Caco-2 (cell line): Measurements from ENCODE around the gene USF2. TPM values are rescaled to one million over a fixed set of nuclear protein-coding genes. Genes with fewer than 3 reads are reported as not detected.

Source experiments
- Bru-seq: library from RNA; stranded (reverse); fragments of 400-500 nt; gene quantifications from one replicate; lab custom pipeline; 2021; lab: Mats Ljungman, UMichigan
- BruChase-seq, 2 experiments: library from RNA; stranded (reverse); fragments of 400-500 nt; gene quantifications; one replicate each; lab custom pipeline; 2021; lab: Mats Ljungman, UMichigan
- BruUV-seq: library from RNA; stranded (reverse); fragments of 400-500 nt; replicated peaks from 2 replicates; lab custom pipeline; 2021; lab: Mats Ljungman, UMichigan
- CTCF ChIA-PET: fragments of 300-600 bp; sonication (Branson Sonifier 250); formaldehyde crosslinking; loops from one replicate; lab custom pipeline; 2022; ENCODE audit warnings: antibody characterized with exemption; lab: Charles Lee
- POLR2A ChIA-PET: fragments of 300-600 bp; sonication (Branson Sonifier 250); formaldehyde crosslinking; loops from one replicate; lab custom pipeline; 2022; ENCODE audit warnings: antibody characterized with exemption; lab: Charles Lee
- DNase-seq, 2 experiments: peaks; one replicate each; pipeline versions ENCODE4 v3.0.0 to v3.0.0-alpha.2; 2020 to 2022
- H3K27me3 ChIP-seq: replicated peaks from 2 replicates; pipeline ENCODE4 v1.6.0; 2011; ENCODE audit warnings: low read length; ENCODE audit not compliant: control insufficient read depth, insufficient read depth
- H3K36me3 ChIP-seq: 2 replicates; pipeline ENCODE4 v1.5.1; 2011; ENCODE audit warnings: low read length; ENCODE audit not compliant: control insufficient read depth, insufficient read depth
- H3K4me1 ChIP-seq: fragments of 250-450 bp; sonication (Bioruptor Pico); 2 replicates; pipeline ENCODE4 v1.5.1; 2020; ENCODE audit warnings: mild to moderate bottlenecking
- H3K4me3 ChIP-seq: 2 replicates; pipeline ENCODE4 v1.5.1; 2011; ENCODE audit warnings: low read depth, mild to moderate bottlenecking, control low read depth, low read length
- H3K9me3 ChIP-seq: fragments of 250-450 bp; sonication (Bioruptor Pico); 2 replicates; pipeline ENCODE4 v1.5.1; 2020; ENCODE audit warnings: mild to moderate bottlenecking, moderate library complexity
- H3K27ac Mint-ChIP-seq: one replicate; pipeline ENCODE4 v1.8.0; 2022; ENCODE audit warnings: mixed read lengths; ENCODE audit not compliant: unreplicated experiment
- H3K27me3 Mint-ChIP-seq: one replicate; pipeline ENCODE4 v1.8.0; 2022; ENCODE audit warnings: mixed read lengths; ENCODE audit not compliant: insufficient read depth, unreplicated experiment
- H3K36me3 Mint-ChIP-seq: one replicate; pipeline ENCODE4 v1.8.0; 2022; ENCODE audit warnings: mild to moderate bottlenecking, mixed read lengths; ENCODE audit not compliant: insufficient read depth, unreplicated experiment
- H3K4me1 Mint-ChIP-seq: one replicate; pipeline ENCODE4 v1.8.0; 2022; ENCODE audit warnings: low read depth, mixed read lengths; ENCODE audit not compliant: unreplicated experiment
- H3K4me3 Mint-ChIP-seq: one replicate; pipeline ENCODE4 v1.8.0; 2022; ENCODE audit warnings: mild to moderate bottlenecking, moderate library complexity, mixed read lengths; ENCODE audit not compliant: unreplicated experiment
- H3K9me3 Mint-ChIP-seq: one replicate; pipeline ENCODE4 v1.8.0; 2022; ENCODE audit warnings: mixed read lengths; ENCODE audit not compliant: unreplicated experiment
- intact Hi-C: fragments of 100-400 bp; cut with micrococcal nuclease; formaldehyde crosslinking; loops from one replicate; pipeline ENCODE4 v1.10.0; 2022; ENCODE audit not compliant: unreplicated experiment
- long read RNA-seq: library from polyadenylated mRNA; stranded (forward); transcript quantifications from one replicate; pipeline ENCODE4 v2.0.0, GENCODE V29; 2022
- total RNA-seq: library from RNA; stranded (reverse); gene quantifications from 2 replicates; pipeline ENCODE4 v1.2.3, GENCODE V29; 2022
- TF ChIP-seq, protein P1 (sequence below), 2 experiments: fragments of 200-600 bp in 1 of 2; IDR thresholded peaks; 1 replicate in 1 of 2; 2 replicates in 1 of 2; pipeline versions ENCODE4 v1.5.1 to v1.8.0; 2011 to 2022; ENCODE audit warnings: antibody characterized with exemption in 1 of 2, control low read depth in 1 of 2, inconsistent platforms in 1 of 2, low read depth in 1 of 2, low read length in 1 of 2, mild to moderate bottlenecking in 1 of 2, moderate library complexity in 1 of 2; ENCODE audit not compliant: insufficient read depth in 1 of 2, severe bottlenecking in 1 of 2, unreplicated experiment in 1 of 2

USF2 gene, protein sequence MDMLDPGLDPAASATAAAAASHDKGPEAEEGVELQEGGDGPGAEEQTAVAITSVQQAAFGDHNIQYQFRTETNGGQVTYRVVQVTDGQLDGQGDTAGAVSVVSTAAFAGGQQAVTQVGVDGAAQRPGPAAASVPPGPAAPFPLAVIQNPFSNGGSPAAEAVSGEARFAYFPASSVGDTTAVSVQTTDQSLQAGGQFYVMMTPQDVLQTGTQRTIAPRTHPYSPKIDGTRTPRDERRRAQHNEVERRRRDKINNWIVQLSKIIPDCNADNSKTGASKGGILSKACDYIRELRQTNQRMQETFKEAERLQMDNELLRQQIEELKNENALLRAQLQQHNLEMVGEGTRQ
- total RNA-seq (105 and 108 TPM in 2 replicates), Bru-seq, nascent RNA (percentile 75 among the genes with signal in this experiment), BruChase-seq, experiment 1, labeled RNA remaining after a 2-hour chase (percentile 79 among the genes with signal in this experiment), BruChase-seq, experiment 2, labeled RNA remaining after a 6-hour chase (percentile 85 among the genes with signal in this experiment)
- long read RNA-seq, transcript USF2-201 (10 exons, 1,634 nt): major isoform, 11 of 45 reads
- long read RNA-seq, partial matches to known transcripts: 22 of 45 reads
- long read RNA-seq, other reads (novel, unspliced or antisense): 4 of 45 reads

DNA sequence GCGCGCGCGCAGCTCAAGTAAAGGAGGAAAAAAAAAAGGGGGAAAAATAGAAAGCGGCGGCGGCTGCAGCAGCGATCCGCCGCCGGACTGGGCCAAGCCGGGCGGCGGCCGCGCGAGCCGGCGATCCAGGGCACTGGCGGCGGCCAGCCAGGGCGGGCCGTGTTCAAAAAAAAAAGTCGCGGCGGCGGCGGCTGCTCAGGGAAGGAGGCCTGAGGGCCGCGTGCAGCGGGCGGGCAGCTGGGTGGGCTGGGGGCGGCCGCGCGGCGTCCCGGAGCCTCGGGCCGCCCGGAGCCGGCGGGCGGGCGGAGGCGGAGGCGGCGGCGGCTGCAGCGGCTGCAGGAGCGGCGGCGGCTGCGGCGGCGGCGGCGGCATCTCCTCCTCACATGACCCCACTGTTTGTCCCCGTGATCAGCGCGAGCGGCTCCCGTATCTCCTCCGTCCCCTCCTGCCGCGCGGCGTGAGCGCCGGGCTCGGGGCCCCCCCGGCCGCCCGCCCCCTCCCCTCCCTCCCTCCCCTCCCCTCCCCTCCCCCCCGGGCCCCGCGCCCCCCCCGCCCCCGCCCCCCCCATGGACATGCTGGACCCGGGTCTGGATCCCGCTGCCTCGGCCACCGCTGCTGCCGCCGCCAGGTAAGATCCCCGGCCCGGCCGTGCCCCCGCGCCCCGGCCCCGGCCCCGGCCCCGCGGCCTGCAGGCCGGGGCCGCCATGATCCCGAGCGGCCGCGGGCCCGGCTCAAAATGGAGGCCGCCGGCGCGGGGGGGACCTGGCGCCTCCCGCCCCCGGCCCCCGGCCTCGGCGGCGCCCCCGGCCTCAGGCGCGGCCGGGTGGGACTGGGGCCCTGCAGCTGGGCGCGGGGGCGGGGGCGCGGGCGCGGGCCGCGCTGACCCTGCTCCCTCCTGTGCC lies at the start of gene USF2:
USF2 (plus strand) TSS at position 427 of the 902 bp plus-strand sequence; CDS start at position 567, 140 bp downstream.
- POLR2A ChIA-PET: interaction anchor here (0.6 to 1.0 kb wide), 4 partner anchors 15 to 190 kb away, joined by 3 to 4 read pairs (median 4); no protein-coding TSS in a partner anchor
- H3K36me3 Mint-ChIP-seq: peaks cover 86% of the 10 kb centered on the region

DNA sequence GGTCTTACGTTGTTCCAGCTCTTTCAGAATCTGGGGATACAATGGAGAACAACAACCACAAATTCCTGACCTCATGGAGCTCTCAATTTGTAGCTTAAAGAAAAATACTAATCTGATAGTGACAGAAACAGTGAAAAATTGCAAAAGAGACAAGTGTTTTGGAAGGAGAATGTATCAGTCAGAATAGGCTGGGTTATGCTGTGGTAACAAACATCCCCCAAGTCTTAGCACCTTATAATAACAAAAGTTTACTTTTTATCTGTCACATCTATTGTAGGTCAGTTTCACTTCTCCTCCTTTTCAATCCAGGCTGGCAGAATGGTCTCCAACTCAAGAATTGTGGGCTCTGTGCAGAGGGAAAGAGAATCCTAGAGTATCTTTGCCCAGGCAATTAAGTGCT lies 49.8 kb upstream of the USF2 start:
- CTCF ChIA-PET: no interaction called here

More for the DNA sequence above, at the start of gene USF2:
- H3K27ac Mint-ChIP-seq: peak within 1 kb of the TSS; percentile 92
- no peaks in the 10 kb centered on the region for H3K4me1 Mint-ChIP-seq
- no peaks in the 10 kb centered on the region for H3K9me3 Mint-ChIP-seq
- DNase-seq: peak; percentile 83 to 87
- Histone ChIP-seq H3K4me3 (peak within 1 kb of the TSS; percentile 61), H3K4me1 (peaks cover 10% of the 10 kb centered on the region), H3K27me3 (no peaks in the 10 kb centered on the region), H3K36me3 (peaks cover 12% of the 10 kb centered on the region), H3K9me3 (no peaks in the 10 kb centered on the region)
- CTCF ChIA-PET: interaction anchor here (0.6 kb wide), 4 partner anchors 12 to 115 kb away, joined by 3 read pairs; no protein-coding TSS in a partner anchor
- TF ChIP-seq, protein P1, sequence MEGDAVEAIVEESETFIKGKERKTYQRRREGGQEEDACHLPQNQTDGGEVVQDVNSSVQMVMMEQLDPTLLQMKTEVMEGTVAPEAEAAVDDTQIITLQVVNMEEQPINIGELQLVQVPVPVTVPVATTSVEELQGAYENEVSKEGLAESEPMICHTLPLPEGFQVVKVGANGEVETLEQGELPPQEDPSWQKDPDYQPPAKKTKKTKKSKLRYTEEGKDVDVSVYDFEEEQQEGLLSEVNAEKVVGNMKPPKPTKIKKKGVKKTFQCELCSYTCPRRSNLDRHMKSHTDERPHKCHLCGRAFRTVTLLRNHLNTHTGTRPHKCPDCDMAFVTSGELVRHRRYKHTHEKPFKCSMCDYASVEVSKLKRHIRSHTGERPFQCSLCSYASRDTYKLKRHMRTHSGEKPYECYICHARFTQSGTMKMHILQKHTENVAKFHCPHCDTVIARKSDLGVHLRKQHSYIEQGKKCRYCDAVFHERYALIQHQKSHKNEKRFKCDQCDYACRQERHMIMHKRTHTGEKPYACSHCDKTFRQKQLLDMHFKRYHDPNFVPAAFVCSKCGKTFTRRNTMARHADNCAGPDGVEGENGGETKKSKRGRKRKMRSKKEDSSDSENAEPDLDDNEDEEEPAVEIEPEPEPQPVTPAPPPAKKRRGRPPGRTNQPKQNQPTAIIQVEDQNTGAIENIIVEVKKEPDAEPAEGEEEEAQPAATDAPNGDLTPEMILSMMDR (IDR thresholded peaks at IDR 0.05; ENCODE audit: insufficient read depth in 1 of 2, low read depth in 1 of 2, low read length in 1 of 2, severe bottlenecking in 1 of 2, unreplicated experiment in 1 of 2): no peak
- BruUV-seq: no TSS peak
- peak within 1 kb of the TSS; percentile 79 for H3K4me3 Mint-ChIP-seq
- intact Hi-C loops: loop anchor here (1.0 kb wide), 1 partner anchor 200 kb away; no protein-coding TSS in a partner anchor
- H3K27me3 Mint-ChIP-seq: no peaks in the 10 kb centered on the region

More for the DNA sequence above, 49.8 kb upstream of the USF2 start:
- BruUV-seq: no TSS peak
- Mint-ChIP-seq H3K27ac (no peak overlapping the region), H3K27me3 (no peaks in the 10 kb centered on the region), H3K36me3 (no peaks in the 10 kb centered on the region), H3K4me3 (no peak overlapping the region), H3K9me3 (peaks cover 20% of the 10 kb centered on the region), H3K4me1 (peaks cover 16% of the 10 kb centered on the region)
- TF ChIP-seq, protein P1 (IDR thresholded peaks at IDR 0.05; ENCODE audit: insufficient read depth in 1 of 2, low read depth in 1 of 2, low read length in 1 of 2, severe bottlenecking in 1 of 2, unreplicated experiment in 1 of 2): no peak
- Histone ChIP-seq H3K9me3 (peaks cover 16% of the 10 kb centered on the region; the same call in 1 of the 2 replicates), H3K27me3 (no peaks in the 10 kb centered on the region; the same call in 1 of the 2 replicates), H3K4me1 (peaks cover 15% of the 10 kb centered on the region), H3K4me3 (no peak overlapping the region), H3K36me3 (no peaks in the 10 kb centered on the region)
- POLR2A ChIA-PET: no interaction called here
- intact Hi-C loops: no loop called here
- no peak for DNase-seq
